ENCODE data around the gene ANKDD1A. TPM values are rescaled to one million over a fixed set of nuclear protein-coding genes. Genes with fewer than 3 reads are reported as not detected.

Gene ANKDD1A
- total RNA-seq, 1 donor from 2014 or later = 4.1 TPM

DNA sequence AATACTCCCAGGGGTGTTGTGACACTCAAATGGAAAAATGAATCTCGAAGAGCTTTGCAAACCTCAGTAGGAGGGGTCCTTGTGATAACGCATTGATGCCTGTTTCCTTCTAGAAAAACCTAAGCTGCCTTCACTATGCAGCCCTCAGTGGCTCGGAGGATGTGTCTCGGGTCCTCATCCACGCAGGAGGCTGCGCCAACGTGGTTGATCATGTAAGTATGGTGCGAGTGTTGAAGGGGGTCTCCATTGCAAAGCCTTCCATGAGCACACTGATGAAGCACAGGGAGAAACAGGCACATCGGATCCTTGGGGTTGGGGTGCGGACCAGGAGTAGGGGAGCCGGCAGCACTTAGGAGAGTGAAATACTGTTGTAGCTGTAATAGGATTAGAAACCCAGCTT is 22.3 kb downstream of the ANKDD1A start:
- H3K4me1 Mint-ChIP-seq = no peaks in the 10 kb centered on the region
- TF ChIP-seq, protein P1, sequence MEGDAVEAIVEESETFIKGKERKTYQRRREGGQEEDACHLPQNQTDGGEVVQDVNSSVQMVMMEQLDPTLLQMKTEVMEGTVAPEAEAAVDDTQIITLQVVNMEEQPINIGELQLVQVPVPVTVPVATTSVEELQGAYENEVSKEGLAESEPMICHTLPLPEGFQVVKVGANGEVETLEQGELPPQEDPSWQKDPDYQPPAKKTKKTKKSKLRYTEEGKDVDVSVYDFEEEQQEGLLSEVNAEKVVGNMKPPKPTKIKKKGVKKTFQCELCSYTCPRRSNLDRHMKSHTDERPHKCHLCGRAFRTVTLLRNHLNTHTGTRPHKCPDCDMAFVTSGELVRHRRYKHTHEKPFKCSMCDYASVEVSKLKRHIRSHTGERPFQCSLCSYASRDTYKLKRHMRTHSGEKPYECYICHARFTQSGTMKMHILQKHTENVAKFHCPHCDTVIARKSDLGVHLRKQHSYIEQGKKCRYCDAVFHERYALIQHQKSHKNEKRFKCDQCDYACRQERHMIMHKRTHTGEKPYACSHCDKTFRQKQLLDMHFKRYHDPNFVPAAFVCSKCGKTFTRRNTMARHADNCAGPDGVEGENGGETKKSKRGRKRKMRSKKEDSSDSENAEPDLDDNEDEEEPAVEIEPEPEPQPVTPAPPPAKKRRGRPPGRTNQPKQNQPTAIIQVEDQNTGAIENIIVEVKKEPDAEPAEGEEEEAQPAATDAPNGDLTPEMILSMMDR (IDR thresholded peaks at IDR 0.05; ENCODE audit: unreplicated experiment) = no peak
- DNase-seq (ENCODE audit: low spot score in 2 of 2, unreplicated experiment in 2 of 2) = peak in 1 of 2 experiments; percentile 3
- H3K27ac Mint-ChIP-seq = no peak overlapping the region
- H3K4me3 Mint-ChIP-seq = no peak overlapping the region
- no peaks in the 10 kb centered on the region for H3K27me3 Mint-ChIP-seq (ENCODE audit: low read depth)
- H3K9me3 Mint-ChIP-seq = peaks cover 5% of the 10 kb centered on the region
- H3K36me3 Mint-ChIP-seq = no peaks in the 10 kb centered on the region

DNA sequence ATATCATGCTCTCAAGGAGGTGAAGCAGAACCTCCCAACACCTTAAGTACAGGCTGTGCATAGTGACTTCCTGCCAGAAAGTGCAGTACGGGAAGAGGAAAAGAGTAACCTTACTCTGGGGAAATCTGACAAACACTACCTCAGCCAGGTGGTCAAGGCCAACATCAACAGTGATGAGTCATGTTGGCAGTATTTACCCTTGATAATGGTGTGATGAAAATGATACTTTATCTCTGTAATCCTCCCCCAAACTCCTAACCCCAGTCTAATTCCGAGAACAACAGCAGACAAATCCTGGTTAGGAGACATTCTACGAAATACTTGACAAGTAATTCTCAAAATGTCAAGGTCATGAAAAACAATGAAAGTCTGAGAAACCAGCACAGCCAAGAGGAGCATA is 26.5 kb downstream of the ANKDD1A start:
- no peaks in the 10 kb centered on the region for H3K4me1 Mint-ChIP-seq
- peak in 1 of 2 experiments; percentile 10 for DNase-seq (ENCODE audit: low spot score in 2 of 2, unreplicated experiment in 2 of 2)

GRCh38 chr15:64942356-64942755 is 30.7 kb downstream of the ANKDD1A start:
- TF ChIP-seq, protein P1 (IDR thresholded peaks at IDR 0.05; ENCODE audit: unreplicated experiment) = no peak
- H3K27me3 Mint-ChIP-seq (ENCODE audit: low read depth) = no peaks in the 10 kb centered on the region
- peak in 1 of 2 experiments; percentile 9 for DNase-seq (ENCODE audit: low spot score in 2 of 2, unreplicated experiment in 2 of 2)
- no peak overlapping the region for H3K4me3 Mint-ChIP-seq
- peaks cover 10% of the 10 kb centered on the region for H3K9me3 Mint-ChIP-seq
- H3K36me3 Mint-ChIP-seq = no peaks in the 10 kb centered on the region
- H3K27ac Mint-ChIP-seq = no peak overlapping the region
- no peaks in the 10 kb centered on the region for H3K4me1 Mint-ChIP-seq

More for the DNA sequence above, 26.5 kb downstream of the ANKDD1A start:
- TF ChIP-seq, protein P1 (IDR thresholded peaks at IDR 0.05; ENCODE audit: unreplicated experiment) = no peak
- Mint-ChIP-seq H3K4me3 (no peak overlapping the region), H3K27me3 (ENCODE audit: low read depth) (no peaks in the 10 kb centered on the region), H3K27ac (no peak overlapping the region), H3K36me3 (no peaks in the 10 kb centered on the region), H3K9me3 (peaks cover 15% of the 10 kb centered on the region)

- peak in 1 of 2 experiments; percentile 34 for DNase-seq (ENCODE audit: low spot score in 2 of 2, unreplicated experiment in 2 of 2)
- Mint-ChIP-seq H3K4me3 (no peak overlapping the region), H3K27ac (no peak overlapping the region), H3K27me3 (ENCODE audit: low read depth) (no peaks in the 10 kb centered on the region), H3K4me1 (no peaks in the 10 kb centered on the region), H3K9me3 (peaks cover 10% of the 10 kb centered on the region), H3K36me3 (no peaks in the 10 kb centered on the region)
- TF ChIP-seq, protein P1 (IDR thresholded peaks at IDR 0.05; ENCODE audit: unreplicated experiment) = no peak
These were observed 32.0 kb downstream of the ANKDD1A start for GRCh38 chr15:64943512-64944225.

DNA sequence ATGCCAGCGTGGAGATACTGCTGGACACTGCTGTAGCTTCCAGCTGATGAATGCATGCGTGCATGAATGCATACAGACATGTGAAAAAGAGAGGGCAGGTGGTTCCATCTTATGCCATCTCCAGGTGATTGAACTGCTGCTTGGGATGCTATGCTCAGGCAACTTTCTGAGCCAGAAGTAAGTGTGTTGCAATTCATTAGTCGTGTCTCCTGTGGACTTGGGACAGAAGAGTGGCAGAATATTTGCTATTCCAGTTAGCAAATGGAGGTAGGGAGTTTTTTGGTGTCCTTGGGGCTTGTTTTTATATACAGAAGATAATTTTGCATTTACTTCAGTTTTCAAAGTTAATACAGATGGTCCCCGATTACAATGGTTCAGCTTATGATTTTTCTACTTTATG is 33.3 kb downstream of the ANKDD1A start:
- TF ChIP-seq, protein P1 (IDR thresholded peaks at IDR 0.05; ENCODE audit: unreplicated experiment) = no peak
- no peaks in the 10 kb centered on the region for H3K27me3 Mint-ChIP-seq (ENCODE audit: low read depth)
- H3K4me1 Mint-ChIP-seq = no peaks in the 10 kb centered on the region
- no peak overlapping the region for H3K27ac Mint-ChIP-seq
- peak in 1 of 2 experiments; percentile 34 for DNase-seq (ENCODE audit: low spot score in 2 of 2, unreplicated experiment in 2 of 2)
- H3K4me3 Mint-ChIP-seq = no peak overlapping the region
- peaks cover 9% of the 10 kb centered on the region for H3K9me3 Mint-ChIP-seq
- H3K36me3 Mint-ChIP-seq = no peaks in the 10 kb centered on the region

All from mesothelial cell of epicardium (in vitro differentiated cells).